SK-MEL-5 (cell line): Measurements from ENCODE around the gene REG1A. TPM values are rescaled to one million over a fixed set of nuclear protein-coding genes. Genes with fewer than 3 reads are reported as not detected.
A peak's percentile ranks its signal among the peaks of the same experiment; 100 is the strongest.

Experiments used
- DNase-seq: peaks from one replicate; pipeline ENCODE4 v3.0.0-alpha.2; 2016; ENCODE audit warnings: low read depth, low spot score
- in situ Hi-C: cut with HindIII; loops from 2 replicates; pipeline ENCODE4 v1.10.0; 2016; ENCODE audit warnings: low sequenced_read_pairs, high pct_unique_total_duplicates, low pct_unique_long_range_greater_than_20kb
- total RNA-seq: library from RNA; depleted of rRNA; stranded (reverse); fragments of >200 nt; shearing (Covaris generic); gene quantifications from 2 replicates; pipeline ENCODE4 v1.2.3, GENCODE V29; 2014

The REG1A gene
- total RNA-seq, 1 experiment from 2014 or later, result not detected

GRCh38 chr2:79116997-79117928, 3.0 kb upstream of the REG1A start:
- DNase-seq, result no peak
- in situ Hi-C loops, result no loop called here

DNA sequence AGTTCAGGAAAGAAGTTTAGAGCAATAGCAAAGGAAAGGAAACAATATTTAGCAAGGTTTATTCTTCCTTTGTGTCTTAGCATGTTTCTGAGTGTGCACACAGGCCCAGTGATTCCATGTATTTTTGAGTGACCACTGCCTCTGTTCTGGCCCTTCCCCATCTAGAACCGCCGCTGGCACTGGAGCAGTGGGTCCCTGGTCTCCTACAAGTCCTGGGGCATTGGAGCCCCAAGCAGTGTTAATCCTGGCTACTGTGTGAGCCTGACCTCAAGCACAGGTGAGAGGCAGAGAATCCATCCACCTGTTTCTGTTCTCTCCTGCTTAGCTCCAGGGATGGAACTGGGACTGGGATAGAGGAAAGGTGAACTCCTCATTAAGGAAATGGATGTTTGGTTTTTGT, 2.4 kb downstream of the REG1A start:
- in situ Hi-C loops, result no loop called here
- DNase-seq, result no peak

GRCh38 chr2:79124907-79125720, 4.8 kb downstream of the REG1A start:
- no peak for DNase-seq
- in situ Hi-C loops, result no loop called here

- no peak for DNase-seq
- in situ Hi-C loops, result no loop called here
These were observed 5.4 kb downstream of the REG1A start for GRCh38 chr2:79125721-79125985.

- DNase-seq, result no peak
- in situ Hi-C loops, result no loop called here
These were observed 8.1 kb downstream of the REG1A start for GRCh38 chr2:79128406-79128805.

GRCh38 chr2:79129260-79129659, 9.0 kb downstream of the REG1A start:
- DNase-seq, result no peak
- in situ Hi-C loops, result no loop called here

DNA sequence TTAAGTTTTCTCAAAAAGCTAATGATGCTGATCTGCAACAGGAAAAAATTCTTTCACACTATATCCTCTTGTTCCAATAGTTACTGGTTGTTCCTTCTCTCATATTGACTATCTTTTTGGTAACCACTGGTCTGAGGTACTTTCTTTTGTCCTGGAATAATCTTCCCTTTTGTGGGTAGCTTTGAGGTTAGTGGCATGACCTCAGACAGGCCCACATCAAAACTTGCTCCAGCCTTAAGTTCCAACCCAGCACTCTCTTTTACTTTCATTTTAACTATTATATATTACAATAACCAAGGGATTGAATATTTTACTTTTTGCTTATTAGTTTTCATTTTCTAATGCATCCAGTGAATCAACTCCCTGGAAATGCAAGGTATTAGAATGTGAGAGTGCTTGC, 9.5 kb downstream of the REG1A start:
- in situ Hi-C loops, result no loop called here
- DNase-seq, result no peak

GRCh38 chr2:79131687-79132086, 11.4 kb downstream of the REG1A start:
- in situ Hi-C loops, result no loop called here

GRCh38 chr2:79138385-79138784, 18.1 kb downstream of the REG1A start:
- DNase-seq, result no peak
- in situ Hi-C loops, result no loop called here

More at GRCh38 chr2:79131687-79132086, 11.4 kb downstream of the REG1A start:
- peak; percentile 22 for DNase-seq

- DNase-seq, result no peak
- in situ Hi-C loops, result no loop called here
These were observed 19.1 kb downstream of the REG1A start for GRCh38 chr2:79139423-79139822.

DNA sequence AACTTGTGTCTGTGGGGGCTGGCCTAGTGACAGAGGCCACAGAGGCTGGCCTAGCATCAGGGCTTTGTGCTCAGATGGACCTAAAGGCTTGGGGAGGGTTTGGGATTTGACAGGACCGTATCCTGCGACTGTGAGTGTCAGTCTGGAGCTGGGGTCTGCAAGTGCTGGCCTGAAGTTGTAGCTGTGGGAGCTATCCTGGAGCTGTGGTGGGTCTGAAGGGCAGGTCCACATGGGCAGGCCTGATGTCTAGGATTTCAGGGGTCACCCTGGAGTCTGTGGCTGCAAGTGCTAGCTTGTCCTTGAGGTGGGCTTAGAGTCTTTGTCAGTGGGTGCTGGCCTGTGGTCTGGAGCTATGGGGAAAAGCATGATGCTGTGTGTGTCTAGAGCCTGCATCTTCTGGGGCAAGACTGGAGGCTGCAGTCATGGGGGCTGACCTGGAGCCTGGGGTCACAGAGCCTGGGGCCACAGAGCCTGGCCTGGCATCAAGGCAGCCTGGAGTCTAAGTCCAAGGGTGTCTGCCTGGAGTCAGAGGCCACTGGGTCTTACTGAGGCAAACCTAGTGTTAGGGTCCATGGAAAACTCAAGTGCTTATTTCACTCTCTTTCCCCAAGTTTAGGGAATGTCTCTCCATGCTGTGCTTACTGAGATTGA, 35.7 kb downstream of the REG1A start:
- in situ Hi-C loops, result no loop called here
- no peak for DNase-seq

DNA sequence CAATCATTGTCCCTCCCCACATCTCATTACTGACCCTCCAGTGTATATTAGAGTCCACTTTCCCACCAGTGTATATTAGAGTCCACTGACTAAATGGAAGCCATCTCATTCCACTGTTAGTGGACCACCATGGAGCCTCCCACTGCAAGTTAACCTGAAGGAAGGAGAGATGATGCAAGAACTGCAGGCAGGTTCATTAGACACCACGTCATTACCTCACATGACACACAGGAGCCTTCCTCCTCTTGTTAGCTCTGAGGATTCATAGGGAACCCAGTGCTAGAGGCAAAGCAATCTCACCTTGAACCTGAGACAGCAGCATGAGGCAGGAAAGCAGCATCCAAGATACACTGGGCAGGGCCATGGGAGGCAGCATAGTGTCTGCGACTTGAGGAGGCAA, 38.7 kb downstream of the REG1A start:
- DNase-seq, result no peak
- in situ Hi-C loops, result no loop called here

DNA sequence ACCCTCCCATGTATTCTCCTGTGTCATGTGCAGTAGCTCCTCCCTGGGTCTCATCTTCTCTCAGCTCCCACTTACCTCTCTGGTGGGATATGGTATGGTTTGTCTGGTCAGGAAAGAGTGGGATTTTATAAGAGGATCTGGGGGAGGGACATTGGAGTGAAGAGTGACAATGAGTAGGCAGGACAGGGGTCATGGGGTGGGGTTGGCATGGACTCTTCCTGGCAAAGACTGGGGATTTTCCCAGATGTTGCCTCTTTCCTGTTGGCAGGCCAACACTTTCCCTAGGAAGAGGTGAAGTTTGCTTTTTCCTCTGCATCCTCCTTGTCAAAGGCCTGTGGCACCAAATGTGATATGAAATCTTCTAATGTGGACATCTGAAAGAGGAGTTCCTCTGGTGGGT, 39.4 kb downstream of the REG1A start, which contains the start of gene REG3A:
Gene REG3A (minus strand): TSS at position 101 of the 400 bp plus-strand sequence. CDS start 348 bp downstream, outside the sequence.
- DNase-seq, result no peak
- in situ Hi-C loops, result no loop called here

- in situ Hi-C loops, result no loop called here
- no peak for DNase-seq
These were observed 41.8 kb downstream of the REG1A start for GRCh38 chr2:79162132-79162531.

- in situ Hi-C loops, result no loop called here
- no peak for DNase-seq
These were observed 42.5 kb downstream of the REG1A start for GRCh38 chr2:79162801-79163200.

- in situ Hi-C loops, result no loop called here
These were observed 51.2 kb downstream of the REG1A start for GRCh38 chr2:79171348-79171958.

More at GRCh38 chr2:79171348-79171958, 51.2 kb downstream of the REG1A start:
- no peak for DNase-seq
